ENCODE results near the gene C2CD4C.

The C2CD4C gene

GRCh38 chr19:374183-374885, 34.6 kb downstream of the C2CD4C start:
- Histone ChIP-seq H3K9me2 (replicated peaks; ENCODE audit: control insufficient read depth, low read length) (no peaks in the 10 kb centered on the region), H3K27me3 (ENCODE audit: control insufficient read depth, low read length) (no peaks in the 10 kb centered on the region), H4K20me1 (ENCODE audit: control insufficient read depth, insufficient read depth, low read depth, low read length) (no peaks in the 10 kb centered on the region), H3K79me2 (ENCODE audit: control insufficient read depth, low read length) (no peaks in the 10 kb centered on the region), H3K36me3 (ENCODE audit: control insufficient read depth, low read length) (no peaks in the 10 kb centered on the region), H3K27ac (ENCODE audit: low read depth, low read length) (no peak overlapping the region), H3K4me2 (ENCODE audit: low read length) (no peak overlapping the region), H3K9me3 (ENCODE audit: control insufficient read depth, insufficient read depth, low read length) (no peaks in the 10 kb centered on the region), H3F3A (ENCODE audit: control insufficient read depth, insufficient read depth) (no peaks in the 10 kb centered on the region), H3K4me3 (ENCODE audit: low read length) (no peak overlapping the region), H3K4me1 (ENCODE audit: control insufficient read depth, low read length) (peaks cover 20% of the 10 kb centered on the region)
- no peak for TF ChIP-seq EZH2phosphoT487 (IDR thresholded peaks at IDR 0.05; ENCODE audit: borderline replicate concordance, low read length)
- TF ChIP-seq, protein P1, sequence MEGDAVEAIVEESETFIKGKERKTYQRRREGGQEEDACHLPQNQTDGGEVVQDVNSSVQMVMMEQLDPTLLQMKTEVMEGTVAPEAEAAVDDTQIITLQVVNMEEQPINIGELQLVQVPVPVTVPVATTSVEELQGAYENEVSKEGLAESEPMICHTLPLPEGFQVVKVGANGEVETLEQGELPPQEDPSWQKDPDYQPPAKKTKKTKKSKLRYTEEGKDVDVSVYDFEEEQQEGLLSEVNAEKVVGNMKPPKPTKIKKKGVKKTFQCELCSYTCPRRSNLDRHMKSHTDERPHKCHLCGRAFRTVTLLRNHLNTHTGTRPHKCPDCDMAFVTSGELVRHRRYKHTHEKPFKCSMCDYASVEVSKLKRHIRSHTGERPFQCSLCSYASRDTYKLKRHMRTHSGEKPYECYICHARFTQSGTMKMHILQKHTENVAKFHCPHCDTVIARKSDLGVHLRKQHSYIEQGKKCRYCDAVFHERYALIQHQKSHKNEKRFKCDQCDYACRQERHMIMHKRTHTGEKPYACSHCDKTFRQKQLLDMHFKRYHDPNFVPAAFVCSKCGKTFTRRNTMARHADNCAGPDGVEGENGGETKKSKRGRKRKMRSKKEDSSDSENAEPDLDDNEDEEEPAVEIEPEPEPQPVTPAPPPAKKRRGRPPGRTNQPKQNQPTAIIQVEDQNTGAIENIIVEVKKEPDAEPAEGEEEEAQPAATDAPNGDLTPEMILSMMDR (IDR thresholded peaks at IDR 0.05; ENCODE audit: low read depth, low read length, poor library complexity, severe bottlenecking) = no peak

DNA sequence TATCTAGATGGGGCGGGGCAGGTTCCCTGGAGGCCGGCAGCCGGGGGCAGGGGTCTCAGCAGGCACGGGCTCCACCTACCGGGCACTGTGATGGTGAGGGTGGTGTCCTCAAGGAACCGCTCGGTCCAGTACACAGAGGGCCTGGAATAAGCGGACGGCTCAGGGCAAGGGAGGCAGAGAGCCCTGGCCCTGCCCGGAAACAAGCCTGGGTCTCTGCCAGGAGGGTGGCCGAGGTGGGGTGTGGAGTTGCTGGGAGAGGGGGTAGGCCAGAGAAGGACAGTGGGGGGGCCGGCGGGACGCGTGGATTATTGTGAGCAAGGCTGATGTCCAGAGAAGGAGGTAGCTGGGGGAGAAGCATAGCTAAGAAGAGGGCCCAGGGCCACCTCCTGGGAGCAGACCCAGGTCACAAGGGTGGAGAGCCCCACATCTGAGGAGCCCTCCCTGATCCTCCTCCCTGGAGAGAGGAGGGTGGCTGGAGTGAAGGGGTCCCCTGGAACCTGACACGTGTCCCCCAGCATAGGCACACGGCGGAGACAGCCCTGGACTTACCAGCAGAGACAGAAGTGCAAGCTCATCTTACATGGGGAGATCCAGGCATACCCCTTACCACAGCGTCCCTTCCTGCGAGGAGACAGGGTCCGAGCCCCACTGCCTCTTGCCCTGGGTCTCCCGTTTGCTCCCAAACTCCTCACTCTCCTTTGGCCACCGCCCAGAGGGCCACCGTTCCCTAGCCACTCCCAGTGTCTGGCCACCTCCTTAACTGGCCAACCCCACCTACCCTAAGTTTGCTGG, 35.4 kb downstream of the C2CD4C start:
- no peak overlapping the region for H3K4me3 ChIP-seq (ENCODE audit: low read length)
- no peaks in the 10 kb centered on the region for H3K9me3 ChIP-seq (ENCODE audit: control insufficient read depth, insufficient read depth, low read length)
- no peaks in the 10 kb centered on the region for H3K79me2 ChIP-seq (ENCODE audit: control insufficient read depth, low read length)
- no peak overlapping the region for H3K27ac ChIP-seq (ENCODE audit: low read depth, low read length)
- no peaks in the 10 kb centered on the region for H4K20me1 ChIP-seq (ENCODE audit: control insufficient read depth, insufficient read depth, low read depth, low read length)
- no peak for TF ChIP-seq EZH2phosphoT487 (IDR thresholded peaks at IDR 0.05; ENCODE audit: borderline replicate concordance, low read length)
- TF ChIP-seq, protein P1 (IDR thresholded peaks at IDR 0.05; ENCODE audit: low read depth, low read length, poor library complexity, severe bottlenecking) = no peak
- no peaks in the 10 kb centered on the region for H3F3A ChIP-seq (ENCODE audit: control insufficient read depth, insufficient read depth)
- peaks cover 20% of the 10 kb centered on the region for H3K4me1 ChIP-seq (ENCODE audit: control insufficient read depth, low read length)
- no peak overlapping the region for H3K4me2 ChIP-seq (ENCODE audit: low read length)
- no peaks in the 10 kb centered on the region for H3K9me2 ChIP-seq (replicated peaks; ENCODE audit: control insufficient read depth, low read length)
- H3K27me3 ChIP-seq (ENCODE audit: control insufficient read depth, low read length) = no peaks in the 10 kb centered on the region
- no peaks in the 10 kb centered on the region for H3K36me3 ChIP-seq (ENCODE audit: control insufficient read depth, low read length)

DNA sequence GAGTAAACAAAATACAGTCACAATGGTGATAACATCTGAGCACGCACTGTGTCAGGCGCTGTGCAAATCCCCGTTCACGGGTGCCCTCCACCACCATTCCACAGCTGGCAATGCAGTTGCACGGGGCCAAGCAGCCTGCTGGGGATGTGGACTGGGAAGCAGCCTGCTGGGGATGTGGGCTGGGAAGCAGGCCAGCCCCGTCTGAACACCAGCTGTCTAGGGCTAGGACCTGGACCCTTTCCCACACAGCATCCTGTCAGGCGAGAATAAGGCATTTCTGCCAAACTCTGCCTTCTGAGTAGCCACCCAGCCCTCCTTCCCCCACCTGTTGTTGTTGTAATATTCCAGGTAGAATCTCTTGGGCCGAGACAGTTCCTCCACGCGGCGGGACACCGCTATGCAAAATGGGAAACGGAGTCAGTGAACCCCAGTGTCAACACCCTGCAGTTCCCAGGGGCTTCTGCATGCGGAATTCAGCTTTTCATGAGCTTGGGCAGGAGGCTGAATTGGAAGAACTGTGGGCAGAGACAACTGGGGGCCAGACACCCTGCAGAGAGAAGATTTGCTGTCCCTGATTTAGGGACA, 36.5 kb downstream of the C2CD4C start:
- Histone ChIP-seq H3K4me2 (ENCODE audit: low read length) (peak overlapping the region; percentile 61), H3K27ac (ENCODE audit: low read depth, low read length) (peak overlapping the region; percentile 59), H3K9me2 (replicated peaks; ENCODE audit: control insufficient read depth, low read length) (no peaks in the 10 kb centered on the region), H3F3A (ENCODE audit: control insufficient read depth, insufficient read depth) (no peaks in the 10 kb centered on the region), H3K9me3 (ENCODE audit: control insufficient read depth, insufficient read depth, low read length) (no peaks in the 10 kb centered on the region), H4K20me1 (ENCODE audit: control insufficient read depth, insufficient read depth, low read depth, low read length) (no peaks in the 10 kb centered on the region), H3K4me3 (ENCODE audit: low read length) (peak overlapping the region; percentile 41), H3K36me3 (ENCODE audit: control insufficient read depth, low read length) (no peaks in the 10 kb centered on the region), H3K27me3 (ENCODE audit: control insufficient read depth, low read length) (no peaks in the 10 kb centered on the region), H3K4me1 (ENCODE audit: control insufficient read depth, low read length) (peaks cover 20% of the 10 kb centered on the region), H3K79me2 (ENCODE audit: control insufficient read depth, low read length) (no peaks in the 10 kb centered on the region)
- TF ChIP-seq, protein P1 (IDR thresholded peaks at IDR 0.05; ENCODE audit: low read depth, low read length, poor library complexity, severe bottlenecking) = no peak
- TF ChIP-seq EZH2phosphoT487 (IDR thresholded peaks at IDR 0.05; ENCODE audit: borderline replicate concordance, low read length) = no peak
